ENCODE data around the gene C1QL1.

Gene C1QL1

DNA sequence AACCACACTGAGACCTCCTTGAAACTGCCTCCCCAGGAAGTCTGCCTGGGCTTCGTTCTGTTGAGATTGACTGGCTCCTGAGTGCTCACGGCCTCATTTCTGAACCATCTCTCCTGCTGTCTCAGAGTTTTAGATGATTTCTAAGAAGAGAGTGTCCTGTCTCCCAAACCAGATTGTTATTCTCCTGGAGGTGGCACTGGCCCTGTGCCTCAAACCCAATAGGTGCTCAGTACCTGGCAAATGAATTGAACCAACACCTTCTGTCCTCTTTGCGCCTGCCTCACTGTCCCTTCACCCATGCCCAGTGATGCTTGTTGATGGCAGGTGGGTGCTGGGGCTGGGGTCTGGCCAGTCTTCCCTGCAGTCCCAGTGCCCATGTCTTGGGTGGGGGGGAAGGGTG lies 36.3 kb upstream of the C1QL1 start:
- no peak for DNase-seq
- H3K27me3 ChIP-seq (replicated peaks; ENCODE audit: control insufficient read depth, insufficient read depth, low read length, poor library complexity, severe bottlenecking) = no peaks in the 10 kb centered on the region
- no peaks in the 10 kb centered on the region for H3K36me3 ChIP-seq (ENCODE audit: control insufficient read depth, insufficient read depth, low read length)
- no peak overlapping the region for H3K4me3 ChIP-seq (ENCODE audit: insufficient read depth, low read depth, low read length, poor library complexity, severe bottlenecking)
- H3K4me1 ChIP-seq (ENCODE audit: control insufficient read depth, insufficient read depth, low read length, poor library complexity, severe bottlenecking) = no peaks in the 10 kb centered on the region
- H3K27ac ChIP-seq (ENCODE audit: insufficient read depth, low read length, poor library complexity, severe bottlenecking) = no peak overlapping the region
- H3K9me3 ChIP-seq (ENCODE audit: control insufficient read depth, low read length) = no peaks in the 10 kb centered on the region

DNA sequence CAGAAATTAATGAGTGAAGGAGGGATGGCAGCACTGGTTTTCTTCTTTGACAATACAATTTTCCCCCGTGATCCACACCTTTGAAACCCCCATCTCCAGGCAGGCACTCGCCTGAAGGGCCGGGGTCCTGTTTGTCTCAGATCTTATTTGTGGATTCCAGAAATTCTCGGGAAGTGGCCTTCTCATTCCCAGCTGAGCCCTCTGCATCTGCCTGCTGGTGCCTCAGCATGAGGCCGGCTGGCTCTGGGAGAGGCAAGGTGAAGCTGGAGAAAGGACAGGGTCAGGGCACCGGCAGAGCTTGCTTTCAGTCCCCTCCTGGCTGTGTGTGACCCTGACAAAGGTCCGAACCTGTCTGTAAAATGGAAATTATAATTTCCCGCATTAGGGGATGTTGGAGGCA lies 35.8 kb upstream of the C1QL1 start:
- Histone ChIP-seq H3K36me3 (ENCODE audit: control insufficient read depth, insufficient read depth, low read length) (no peaks in the 10 kb centered on the region), H3K9me3 (ENCODE audit: control insufficient read depth, low read length) (no peaks in the 10 kb centered on the region), H3K27me3 (replicated peaks; ENCODE audit: control insufficient read depth, insufficient read depth, low read length, poor library complexity, severe bottlenecking) (no peaks in the 10 kb centered on the region), H3K27ac (ENCODE audit: insufficient read depth, low read length, poor library complexity, severe bottlenecking) (no peak overlapping the region), H3K4me3 (ENCODE audit: insufficient read depth, low read depth, low read length, poor library complexity, severe bottlenecking) (no peak overlapping the region), H3K4me1 (ENCODE audit: control insufficient read depth, insufficient read depth, low read length, poor library complexity, severe bottlenecking) (no peaks in the 10 kb centered on the region)
- no peak for DNase-seq

DNA sequence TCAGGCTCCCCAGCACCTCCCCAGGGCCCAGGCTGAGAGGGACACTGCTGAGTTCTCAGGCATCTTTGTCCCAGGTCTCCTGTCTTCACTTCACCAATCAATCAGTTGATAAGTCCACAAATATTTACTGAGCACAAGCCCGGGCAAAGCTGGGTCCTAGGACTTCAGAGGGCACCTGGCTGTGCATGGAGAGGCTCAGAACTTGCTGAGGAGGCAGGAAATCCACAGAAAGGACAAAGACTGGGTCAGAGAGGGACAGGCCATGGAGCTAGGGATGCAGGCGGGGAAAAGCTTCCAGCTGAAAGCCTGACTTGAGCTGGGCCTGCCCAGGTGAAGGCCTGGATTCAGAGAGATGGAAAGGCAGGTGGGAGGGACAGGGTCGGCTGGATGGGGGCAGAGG lies 33.2 kb upstream of the C1QL1 start:
- H3K27me3 ChIP-seq (replicated peaks; ENCODE audit: control insufficient read depth, insufficient read depth, low read length, poor library complexity, severe bottlenecking) = no peaks in the 10 kb centered on the region
- H3K4me1 ChIP-seq (ENCODE audit: control insufficient read depth, insufficient read depth, low read length, poor library complexity, severe bottlenecking) = no peaks in the 10 kb centered on the region
- no peak for DNase-seq
- H3K4me3 ChIP-seq (ENCODE audit: insufficient read depth, low read depth, low read length, poor library complexity, severe bottlenecking) = no peak overlapping the region
- no peaks in the 10 kb centered on the region for H3K36me3 ChIP-seq (ENCODE audit: control insufficient read depth, insufficient read depth, low read length)
- no peaks in the 10 kb centered on the region for H3K9me3 ChIP-seq (ENCODE audit: control insufficient read depth, low read length)
- H3K27ac ChIP-seq (ENCODE audit: insufficient read depth, low read length, poor library complexity, severe bottlenecking) = no peak overlapping the region

DNA sequence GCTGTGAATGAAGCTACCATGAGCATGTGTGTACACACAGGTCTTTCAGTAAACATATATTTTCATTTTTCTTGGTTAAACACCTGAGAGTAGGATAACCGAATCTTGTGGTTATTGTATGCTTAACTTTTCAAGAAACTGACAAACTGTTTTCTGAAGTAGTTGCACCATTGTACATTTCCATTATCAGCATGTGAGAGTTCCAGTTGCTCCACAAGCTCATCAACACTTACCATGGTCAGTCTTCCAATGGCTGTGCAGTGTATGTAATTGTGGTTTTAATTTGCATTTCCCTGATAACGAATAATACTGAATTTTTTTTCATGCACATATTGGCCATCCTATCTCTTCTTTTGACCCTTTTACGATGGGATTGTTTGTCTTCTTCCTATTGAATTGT lies 31.3 kb upstream of the C1QL1 start:
- no peaks in the 10 kb centered on the region for H3K27me3 ChIP-seq (replicated peaks; ENCODE audit: control insufficient read depth, insufficient read depth, low read length, poor library complexity, severe bottlenecking)
- no peaks in the 10 kb centered on the region for H3K4me1 ChIP-seq (ENCODE audit: control insufficient read depth, insufficient read depth, low read length, poor library complexity, severe bottlenecking)
- no peaks in the 10 kb centered on the region for H3K36me3 ChIP-seq (ENCODE audit: control insufficient read depth, insufficient read depth, low read length)
- no peaks in the 10 kb centered on the region for H3K9me3 ChIP-seq (ENCODE audit: control insufficient read depth, low read length)
- no peak overlapping the region for H3K4me3 ChIP-seq (ENCODE audit: insufficient read depth, low read depth, low read length, poor library complexity, severe bottlenecking)
- DNase-seq = no peak
- no peak overlapping the region for H3K27ac ChIP-seq (ENCODE audit: insufficient read depth, low read length, poor library complexity, severe bottlenecking)

DNA sequence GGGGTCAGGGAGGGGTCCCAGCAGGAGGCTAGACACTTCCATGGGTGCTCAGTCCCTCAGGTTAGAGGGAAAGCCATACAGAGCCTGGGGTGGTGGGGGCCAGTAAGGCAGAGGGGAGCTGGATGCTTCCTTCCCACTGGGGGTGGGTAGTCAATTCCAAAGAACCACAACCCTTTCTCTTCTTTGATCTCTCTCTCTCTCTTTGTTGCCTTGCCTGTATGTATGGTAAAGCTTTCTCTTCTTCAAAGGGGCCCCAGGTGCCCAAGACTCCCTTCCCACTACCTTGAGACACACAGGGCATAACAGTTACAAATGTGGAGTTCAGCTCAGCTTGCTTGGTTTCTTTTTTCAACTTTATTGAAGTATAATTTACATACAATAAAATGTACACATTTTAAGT lies 30.5 kb upstream of the C1QL1 start:
- H3K27me3 ChIP-seq (replicated peaks; ENCODE audit: control insufficient read depth, insufficient read depth, low read length, poor library complexity, severe bottlenecking) = no peaks in the 10 kb centered on the region
- DNase-seq = no peak
- no peaks in the 10 kb centered on the region for H3K9me3 ChIP-seq (ENCODE audit: control insufficient read depth, low read length)
- no peak overlapping the region for H3K4me3 ChIP-seq (ENCODE audit: insufficient read depth, low read depth, low read length, poor library complexity, severe bottlenecking)
- no peaks in the 10 kb centered on the region for H3K36me3 ChIP-seq (ENCODE audit: control insufficient read depth, insufficient read depth, low read length)
- no peak overlapping the region for H3K27ac ChIP-seq (ENCODE audit: insufficient read depth, low read length, poor library complexity, severe bottlenecking)
- no peaks in the 10 kb centered on the region for H3K4me1 ChIP-seq (ENCODE audit: control insufficient read depth, insufficient read depth, low read length, poor library complexity, severe bottlenecking)

DNA sequence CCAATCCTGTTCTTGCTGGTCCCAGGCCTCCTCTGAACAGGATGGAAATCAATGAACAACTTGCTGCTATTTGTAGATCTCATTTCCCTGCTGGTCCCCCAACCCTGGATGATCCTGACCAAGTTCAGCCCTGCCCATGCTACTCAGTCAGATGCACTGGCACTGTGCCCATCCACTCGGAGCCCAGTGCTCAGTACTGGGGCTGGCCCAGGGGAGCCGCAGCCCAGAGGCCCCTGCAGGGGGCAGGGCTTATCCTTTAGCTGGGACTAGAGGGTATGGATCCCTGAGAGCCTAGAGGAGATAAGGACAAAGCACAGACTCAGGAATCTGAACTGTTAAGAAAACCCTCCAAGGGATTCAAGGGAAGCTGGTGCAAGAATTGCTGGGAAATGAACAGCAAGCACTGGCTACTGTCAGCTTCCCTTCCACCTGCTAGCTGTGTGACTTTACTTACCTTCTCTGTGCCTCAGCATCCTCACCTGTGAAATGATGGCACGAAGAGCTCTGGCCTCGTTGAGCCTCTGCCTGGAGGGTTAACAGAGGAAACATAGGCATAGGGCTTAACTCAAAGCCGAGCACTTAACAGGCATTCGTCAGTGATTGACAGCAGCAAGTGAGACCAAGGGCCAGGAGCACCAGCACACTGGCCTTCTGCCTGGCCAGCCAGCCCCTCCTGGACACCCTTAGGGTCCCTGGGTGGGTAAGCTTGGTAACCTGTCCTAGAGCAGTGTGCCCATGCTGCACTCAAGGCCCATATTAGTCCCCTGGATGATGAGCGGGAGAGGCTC lies 29.8 kb upstream of the C1QL1 start:
- H3K4me1 ChIP-seq (ENCODE audit: control insufficient read depth, insufficient read depth, low read length, poor library complexity, severe bottlenecking) = no peaks in the 10 kb centered on the region
- no peaks in the 10 kb centered on the region for H3K9me3 ChIP-seq (ENCODE audit: control insufficient read depth, low read length)
- no peak overlapping the region for H3K27ac ChIP-seq (ENCODE audit: insufficient read depth, low read length, poor library complexity, severe bottlenecking)
- no peaks in the 10 kb centered on the region for H3K27me3 ChIP-seq (replicated peaks; ENCODE audit: control insufficient read depth, insufficient read depth, low read length, poor library complexity, severe bottlenecking)
- no peak overlapping the region for H3K4me3 ChIP-seq (ENCODE audit: insufficient read depth, low read depth, low read length, poor library complexity, severe bottlenecking)
- H3K36me3 ChIP-seq (ENCODE audit: control insufficient read depth, insufficient read depth, low read length) = no peaks in the 10 kb centered on the region
- DNase-seq = no peak

DNA sequence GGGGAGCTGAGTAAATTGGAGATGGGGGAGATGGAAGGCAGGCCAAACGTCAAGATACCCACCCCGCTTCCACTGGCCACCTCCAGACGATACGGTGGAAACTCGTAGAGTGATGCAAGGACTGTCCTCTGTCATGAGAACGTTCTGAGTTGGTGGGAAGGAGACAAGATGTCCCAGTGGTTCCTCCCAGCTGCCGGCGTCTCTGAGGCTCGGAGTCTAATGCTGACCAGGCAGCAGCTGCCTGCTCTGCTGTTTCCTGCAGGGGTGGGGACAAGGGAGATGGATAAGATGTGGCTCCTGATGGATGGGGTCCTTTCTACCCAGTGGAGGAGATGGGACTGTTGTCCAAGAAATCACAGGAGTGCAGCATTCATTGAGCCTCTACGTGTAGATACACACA lies 28.2 kb upstream of the C1QL1 start:
- no peaks in the 10 kb centered on the region for H3K4me1 ChIP-seq (ENCODE audit: control insufficient read depth, insufficient read depth, low read length, poor library complexity, severe bottlenecking)
- H3K9me3 ChIP-seq (ENCODE audit: control insufficient read depth, low read length) = no peaks in the 10 kb centered on the region
- H3K36me3 ChIP-seq (ENCODE audit: control insufficient read depth, insufficient read depth, low read length) = no peaks in the 10 kb centered on the region
- no peaks in the 10 kb centered on the region for H3K27me3 ChIP-seq (replicated peaks; ENCODE audit: control insufficient read depth, insufficient read depth, low read length, poor library complexity, severe bottlenecking)
- no peak overlapping the region for H3K4me3 ChIP-seq (ENCODE audit: insufficient read depth, low read depth, low read length, poor library complexity, severe bottlenecking)
- H3K27ac ChIP-seq (ENCODE audit: insufficient read depth, low read length, poor library complexity, severe bottlenecking) = no peak overlapping the region
- DNase-seq = no peak

DNA sequence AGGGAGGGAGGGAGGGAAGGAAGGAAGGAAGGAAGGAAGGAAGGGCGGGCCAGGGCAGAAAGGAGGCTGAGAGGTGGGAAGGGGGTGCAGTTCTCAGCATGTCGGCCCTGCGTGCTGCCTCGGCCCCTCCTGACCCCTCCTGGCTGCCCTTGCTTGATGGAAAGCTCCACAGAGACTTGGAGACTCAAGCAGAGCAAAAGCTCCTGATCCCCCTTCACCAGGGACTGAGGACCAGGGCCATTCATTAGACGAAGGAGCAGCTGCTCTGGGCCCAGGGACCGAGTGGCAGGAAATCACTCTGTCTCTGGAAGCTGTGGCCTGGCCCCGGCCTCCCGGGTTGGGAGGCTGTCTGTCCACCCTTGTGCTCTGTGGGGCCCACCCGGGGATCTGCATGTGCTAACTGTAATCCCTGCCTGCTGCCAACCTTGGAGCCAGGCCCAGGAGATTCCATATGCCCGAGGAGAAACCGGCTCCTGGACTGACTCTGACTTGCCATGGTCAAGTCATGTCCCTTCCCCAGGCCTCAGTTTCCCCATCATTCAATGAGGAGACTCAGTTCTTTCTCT lies 27.4 kb upstream of the C1QL1 start:
- H3K9me3 ChIP-seq (ENCODE audit: control insufficient read depth, low read length) = no peaks in the 10 kb centered on the region
- no peak overlapping the region for H3K27ac ChIP-seq (ENCODE audit: insufficient read depth, low read length, poor library complexity, severe bottlenecking)
- H3K27me3 ChIP-seq (replicated peaks; ENCODE audit: control insufficient read depth, insufficient read depth, low read length, poor library complexity, severe bottlenecking) = no peaks in the 10 kb centered on the region
- H3K36me3 ChIP-seq (ENCODE audit: control insufficient read depth, insufficient read depth, low read length) = no peaks in the 10 kb centered on the region
- no peak for DNase-seq
- H3K4me3 ChIP-seq (ENCODE audit: insufficient read depth, low read depth, low read length, poor library complexity, severe bottlenecking) = no peak overlapping the region
- H3K4me1 ChIP-seq (ENCODE audit: control insufficient read depth, insufficient read depth, low read length, poor library complexity, severe bottlenecking) = no peaks in the 10 kb centered on the region

DNA sequence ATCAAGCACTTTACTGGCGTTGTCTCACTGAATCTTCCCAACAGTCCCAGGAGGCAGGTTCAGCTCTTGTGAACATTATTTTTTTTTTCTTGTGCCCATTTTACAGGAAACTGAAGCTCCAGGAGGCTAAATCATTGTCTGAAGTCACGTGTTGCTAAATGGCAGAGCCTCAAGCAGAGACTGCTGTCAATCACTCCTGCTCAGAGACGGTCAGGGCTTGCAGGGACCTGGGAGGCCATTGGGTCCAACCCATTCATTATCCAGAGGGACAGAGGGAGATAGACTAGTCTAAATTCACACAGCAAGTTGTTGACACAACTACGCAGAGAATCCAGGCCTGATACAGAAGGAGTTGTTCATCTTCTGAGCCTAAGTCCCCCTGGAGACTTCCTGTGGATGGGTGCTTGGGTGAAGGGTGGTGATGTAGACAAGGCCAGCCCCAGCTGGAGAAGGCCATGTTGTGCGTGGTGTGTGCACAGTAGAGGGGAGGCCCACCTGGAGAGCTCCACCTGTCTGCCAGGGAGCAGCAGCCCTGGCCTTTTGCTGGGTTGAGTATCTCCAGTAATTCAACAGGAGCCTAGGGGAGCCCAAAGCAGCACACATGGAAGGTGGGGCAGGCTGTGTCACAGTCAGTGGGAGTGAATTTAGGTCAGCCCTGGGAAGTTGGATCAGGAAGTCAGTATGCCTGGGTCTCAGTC lies 24.3 kb upstream of the C1QL1 start:
- H3K27ac ChIP-seq (ENCODE audit: insufficient read depth, low read length, poor library complexity, severe bottlenecking) = no peak overlapping the region
- no peaks in the 10 kb centered on the region for H3K36me3 ChIP-seq (ENCODE audit: control insufficient read depth, insufficient read depth, low read length)
- H3K9me3 ChIP-seq (ENCODE audit: control insufficient read depth, low read length) = no peaks in the 10 kb centered on the region
- no peaks in the 10 kb centered on the region for H3K4me1 ChIP-seq (ENCODE audit: control insufficient read depth, insufficient read depth, low read length, poor library complexity, severe bottlenecking)
- peaks cover 3% of the 10 kb centered on the region for H3K27me3 ChIP-seq (replicated peaks; ENCODE audit: control insufficient read depth, insufficient read depth, low read length, poor library complexity, severe bottlenecking)
- no peak for DNase-seq
- H3K4me3 ChIP-seq (ENCODE audit: insufficient read depth, low read depth, low read length, poor library complexity, severe bottlenecking) = no peak overlapping the region

DNA sequence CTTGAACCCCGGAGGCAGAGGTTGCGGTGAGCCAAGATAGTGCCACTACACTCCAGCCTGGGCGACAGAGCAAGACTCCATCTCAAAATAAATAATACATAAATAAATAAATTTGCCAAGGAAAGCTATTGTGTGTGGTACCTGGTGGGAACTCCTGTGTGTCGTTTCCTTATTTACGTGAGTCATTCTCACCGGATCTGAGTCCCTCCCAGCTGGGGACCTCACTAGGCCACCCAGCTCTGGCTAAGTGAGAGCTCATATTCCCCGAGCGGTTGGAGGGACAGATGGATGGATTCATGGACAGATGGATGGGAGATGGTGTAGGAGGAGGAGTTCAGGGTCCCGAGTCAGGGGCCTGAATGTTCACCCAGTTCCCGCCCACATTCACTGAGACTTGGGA lies 22.9 kb upstream of the C1QL1 start:
- Histone ChIP-seq H3K27ac (ENCODE audit: insufficient read depth, low read length, poor library complexity, severe bottlenecking) (no peak overlapping the region), H3K36me3 (ENCODE audit: control insufficient read depth, insufficient read depth, low read length) (no peaks in the 10 kb centered on the region), H3K27me3 (replicated peaks; ENCODE audit: control insufficient read depth, insufficient read depth, low read length, poor library complexity, severe bottlenecking) (peaks cover 5% of the 10 kb centered on the region), H3K9me3 (ENCODE audit: control insufficient read depth, low read length) (no peaks in the 10 kb centered on the region), H3K4me1 (ENCODE audit: control insufficient read depth, insufficient read depth, low read length, poor library complexity, severe bottlenecking) (no peaks in the 10 kb centered on the region), H3K4me3 (ENCODE audit: insufficient read depth, low read depth, low read length, poor library complexity, severe bottlenecking) (no peak overlapping the region)
- DNase-seq = no peak

All from effector memory CD4-positive, alpha-beta T cell (primary cell).